HG02840 (cell line): Measurements from ENCODE around the gene KDM3A.
"Not testable (repeated sequence)": the region's sequence is repeated elsewhere in the genome, so short reads cannot be mapped to it uniquely, and the experiment has no call there.

Experiments used
- ATAC-seq: cut with Tn5 transposase; IDR thresholded peaks from one replicate; pipeline ENCODE4 v1.9.1; 2021; ENCODE audit warnings: mild to moderate bottlenecking, moderate library complexity, moderate number of reproducible peaks; ENCODE audit not compliant: unreplicated experiment, low FRiP score

The KDM3A gene

GRCh38 chr2:86476918-86477317, 35.7 kb downstream of the KDM3A start:
- ATAC-seq: no peak

- ATAC-seq: no peak
Measured at GRCh38 chr2:86477349-86477748, 36.2 kb downstream of the KDM3A start.

GRCh38 chr2:86480105-86480504, 38.9 kb downstream of the KDM3A start:
- ATAC-seq: no peak

- ATAC-seq: no peak
Measured at GRCh38 chr2:86482034-86482433, 40.9 kb downstream of the KDM3A start.

GRCh38 chr2:86484385-86484784, 43.2 kb downstream of the KDM3A start:
- no peak for ATAC-seq

- ATAC-seq: no peak
Measured at GRCh38 chr2:86485103-86485502, 43.9 kb downstream of the KDM3A start.

- ATAC-seq: no peak
Measured at GRCh38 chr2:86485802-86486201, 44.6 kb downstream of the KDM3A start.

GRCh38 chr2:86487062-86487461, 45.9 kb downstream of the KDM3A start:
- ATAC-seq: no peak

- no peak for ATAC-seq
Measured at GRCh38 chr2:86488561-86489250, 47.5 kb downstream of the KDM3A start.

GRCh38 chr2:86489542-86489941, 48.4 kb downstream of the KDM3A start:
- ATAC-seq: no peak

GRCh38 chr2:86490245-86490644, 49.1 kb downstream of the KDM3A start:
- no peak for ATAC-seq

GRCh38 chr2:86491088-86491487, 49.9 kb downstream of the KDM3A start:
- ATAC-seq: no peak

GRCh38 chr2:86492048-86492453, 50.9 kb downstream of the KDM3A start:
- no peak for ATAC-seq

GRCh38 chr2:86496391-86496790, 55.2 kb downstream of the KDM3A start:
- not testable (repeated sequence) for ATAC-seq

GRCh38 chr2:86498468-86499260, 57.5 kb downstream of the KDM3A start:
- ATAC-seq: no peak

- no peak for ATAC-seq
Measured at GRCh38 chr2:86499326-86499725, 58.2 kb downstream of the KDM3A start.

GRCh38 chr2:86500325-86501083, 59.3 kb downstream of the KDM3A start:
- ATAC-seq: no peak

GRCh38 chr2:86507600-86507999, 66.4 kb downstream of the KDM3A start:
- ATAC-seq: no peak

GRCh38 chr2:86510436-86510933, 69.3 kb downstream of the KDM3A start:
- ATAC-seq: no peak

- no peak for ATAC-seq
Measured at GRCh38 chr2:86512034-86512433, 70.9 kb downstream of the KDM3A start.

- ATAC-seq: no peak
Measured at GRCh38 chr2:86512892-86513291, 71.7 kb downstream of the KDM3A start.
